ENCODE data around the gene LAMA5.

The LAMA5 gene

GRCh38 chr20:62320581-62321354 is 46.3 kb downstream of the LAMA5 start:
- peaks cover 9% of the 10 kb centered on the region for H3K36me3 ChIP-seq (ENCODE audit: control insufficient read depth, insufficient read depth, low read length)
- WGBS (ENCODE audit: extremely low coverage, insufficient coverage, low lambda C conversion rate) = no CpG with 5 or more reads among the region's 22 CpGs

DNA sequence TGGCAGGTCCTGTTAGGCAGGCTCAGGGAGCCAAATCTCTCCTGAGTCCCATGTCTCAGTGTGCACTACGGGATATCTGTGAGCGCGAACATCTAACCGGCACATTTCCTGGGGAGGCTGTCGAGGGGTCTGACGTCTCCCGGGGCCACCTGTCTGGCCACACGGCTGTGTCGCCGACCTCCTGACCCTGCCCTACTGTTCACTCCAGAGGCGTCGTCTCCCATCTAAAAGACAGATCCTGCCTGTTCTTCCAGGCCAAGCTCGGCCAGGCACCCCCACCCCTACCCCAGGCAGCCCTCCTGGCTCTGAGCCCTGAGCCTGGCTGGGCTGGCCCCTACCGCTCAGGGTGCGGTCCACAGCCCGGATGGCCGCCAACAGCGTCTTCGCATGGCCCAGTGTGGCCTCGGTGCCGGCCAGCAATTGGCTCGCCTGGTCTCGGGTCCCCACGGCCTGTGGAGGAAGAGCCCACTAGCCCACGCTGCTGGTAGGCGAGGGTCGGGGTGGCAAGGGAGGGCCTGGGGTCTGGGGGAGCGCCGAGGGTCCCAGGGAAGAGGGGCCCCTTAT is 47.7 kb downstream of the LAMA5 start:
- Histone ChIP-seq H3K27ac (ENCODE audit: low read depth, low read length) (no peak overlapping the region), H3K36me3 (ENCODE audit: control insufficient read depth, insufficient read depth, low read length) (peaks cover 8% of the 10 kb centered on the region)
- no CpG with 5 or more reads among the region's 29 CpGs for WGBS (ENCODE audit: extremely low coverage, insufficient coverage, low lambda C conversion rate)

More at GRCh38 chr20:62320581-62321354, 46.3 kb downstream of the LAMA5 start:
- no peak overlapping the region for H3K23ac ChIP-seq (ENCODE audit: low read length)
- H3K27me3 ChIP-seq (ENCODE audit: insufficient read depth, low read length, poor library complexity) = no peaks in the 10 kb centered on the region
- H3K4ac ChIP-seq (ENCODE audit: low read depth, low read length) = no peak overlapping the region
- no peak overlapping the region for H3K27ac ChIP-seq (ENCODE audit: low read depth, low read length)
- H3K79me1 ChIP-seq (ENCODE audit: low read length) = no peaks in the 10 kb centered on the region
- H3K79me2 ChIP-seq (ENCODE audit: control insufficient read depth, insufficient read depth, low read length) = no peaks in the 10 kb centered on the region
- H4K5ac ChIP-seq (ENCODE audit: low read length) = no peak overlapping the region
- no peak overlapping the region for H2BK5ac ChIP-seq (ENCODE audit: low read length)
- no peak overlapping the region for H3K4me3 ChIP-seq (ENCODE audit: low read length)
- no peak overlapping the region for H2BK120ac ChIP-seq (ENCODE audit: low read depth, low read length)
- no peaks in the 10 kb centered on the region for H3K4me1 ChIP-seq (ENCODE audit: control insufficient read depth, low read depth, low read length)
- H4K8ac ChIP-seq (ENCODE audit: low read depth, low read length) = no peak overlapping the region
- H2BK15ac ChIP-seq (replicated peaks; ENCODE audit: low read depth) = no peak overlapping the region
- no peak overlapping the region for H2AK5ac ChIP-seq (ENCODE audit: low read length)
- no peak overlapping the region for H3K9ac ChIP-seq (ENCODE audit: low read length)
- no peak overlapping the region for H3K18ac ChIP-seq (ENCODE audit: low read length)
- H3K56ac ChIP-seq (ENCODE audit: low read length) = no peak overlapping the region
- peak; percentile 64 for DNase-seq
- H3K4me2 ChIP-seq (ENCODE audit: low read length) = no peak overlapping the region

DNA sequence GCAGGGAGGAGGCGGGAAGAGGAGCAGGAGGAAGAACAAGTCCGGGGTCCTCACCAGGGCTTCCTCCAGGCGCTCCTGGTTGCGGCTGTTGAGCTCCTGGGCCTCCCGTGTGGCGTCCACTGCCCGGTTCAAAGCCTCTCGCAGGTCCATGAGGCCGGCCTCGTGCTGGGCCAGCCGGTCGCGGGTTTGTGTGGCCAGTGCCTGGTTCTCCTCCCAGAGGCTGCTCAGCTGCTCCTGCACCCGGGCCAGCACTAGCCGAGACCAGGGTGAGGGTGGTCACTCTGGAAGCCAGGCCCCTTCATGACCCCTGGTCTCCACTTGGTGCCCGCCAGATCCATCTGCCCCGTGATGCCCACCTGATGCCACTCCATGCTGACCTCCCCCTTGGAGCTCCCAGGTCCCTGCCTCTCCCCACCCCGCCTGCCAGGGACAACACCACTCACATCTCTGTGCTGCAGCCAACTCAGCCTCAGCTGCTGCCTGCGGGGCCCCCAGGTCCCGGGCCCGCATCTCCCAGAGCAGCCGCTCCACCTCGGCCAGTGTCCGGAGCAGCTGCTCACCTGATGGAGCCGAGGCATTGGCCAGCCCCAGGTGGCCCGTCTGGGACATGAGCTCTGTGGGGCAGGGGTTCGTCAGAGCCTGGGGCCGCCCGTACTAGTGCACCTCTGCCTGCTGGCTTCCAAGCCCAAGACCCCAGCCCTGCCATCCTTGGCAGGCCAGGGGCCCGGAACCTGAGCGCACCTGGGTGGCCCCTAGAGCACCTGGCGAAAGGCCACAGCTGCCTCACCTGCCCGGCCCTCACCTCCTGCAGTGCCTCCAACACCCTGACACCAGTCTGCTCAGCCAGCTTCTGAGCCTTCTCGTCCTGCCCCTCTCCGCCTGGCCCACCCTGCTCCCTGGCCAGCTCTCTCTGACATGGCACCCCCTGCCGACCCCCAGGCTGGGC is 48.4 kb downstream of the LAMA5 start:
- no peak for DNase-seq
- no CpG with 5 or more reads among the region's 36 CpGs for WGBS (ENCODE audit: extremely low coverage, insufficient coverage, low lambda C conversion rate)
- H3K4me1 ChIP-seq (ENCODE audit: control insufficient read depth, low read depth, low read length) = no peaks in the 10 kb centered on the region
- H3K18ac ChIP-seq (ENCODE audit: low read length) = no peak overlapping the region
- peaks cover 8% of the 10 kb centered on the region for H3K36me3 ChIP-seq (ENCODE audit: control insufficient read depth, insufficient read depth, low read length)
- no peaks in the 10 kb centered on the region for H3K79me2 ChIP-seq (ENCODE audit: control insufficient read depth, insufficient read depth, low read length)
- H2AK5ac ChIP-seq (ENCODE audit: low read length) = no peak overlapping the region
- no peak overlapping the region for H2BK15ac ChIP-seq (replicated peaks; ENCODE audit: low read depth)
- no peak overlapping the region for H3K9ac ChIP-seq (ENCODE audit: low read length)
- no peak overlapping the region for H4K5ac ChIP-seq (ENCODE audit: low read length)
- no peak overlapping the region for H4K8ac ChIP-seq (ENCODE audit: low read depth, low read length)
- no peak overlapping the region for H3K4me2 ChIP-seq (ENCODE audit: low read length)
- H3K56ac ChIP-seq (ENCODE audit: low read length) = no peak overlapping the region
- no peak overlapping the region for H3K27ac ChIP-seq (ENCODE audit: low read depth, low read length)
- H3K4ac ChIP-seq (ENCODE audit: low read depth, low read length) = no peak overlapping the region
- no peaks in the 10 kb centered on the region for H3K27me3 ChIP-seq (ENCODE audit: insufficient read depth, low read length, poor library complexity)
- H2BK5ac ChIP-seq (ENCODE audit: low read length) = no peak overlapping the region
- no peak overlapping the region for H3K23ac ChIP-seq (ENCODE audit: low read length)
- H3K4me3 ChIP-seq (ENCODE audit: low read length) = no peak overlapping the region
- no peaks in the 10 kb centered on the region for H3K79me1 ChIP-seq (ENCODE audit: low read length)
- H2BK120ac ChIP-seq (ENCODE audit: low read depth, low read length) = no peak overlapping the region

More for the DNA sequence above, 47.7 kb downstream of the LAMA5 start:
- Histone ChIP-seq H2AK5ac (ENCODE audit: low read length) (no peak overlapping the region), H3K23ac (ENCODE audit: low read length) (no peak overlapping the region), H2BK15ac (replicated peaks; ENCODE audit: low read depth) (no peak overlapping the region), H3K56ac (ENCODE audit: low read length) (no peak overlapping the region), H4K8ac (ENCODE audit: low read depth, low read length) (no peak overlapping the region), H2BK120ac (ENCODE audit: low read depth, low read length) (no peak overlapping the region), H3K4me3 (ENCODE audit: low read length) (no peak overlapping the region), H3K4ac (ENCODE audit: low read depth, low read length) (no peak overlapping the region), H4K5ac (ENCODE audit: low read length) (no peak overlapping the region), H3K18ac (ENCODE audit: low read length) (no peak overlapping the region), H3K9ac (ENCODE audit: low read length) (no peak overlapping the region), H3K4me2 (ENCODE audit: low read length) (no peak overlapping the region), H3K27me3 (ENCODE audit: insufficient read depth, low read length, poor library complexity) (no peaks in the 10 kb centered on the region), H3K79me1 (ENCODE audit: low read length) (no peaks in the 10 kb centered on the region), H3K79me2 (ENCODE audit: control insufficient read depth, insufficient read depth, low read length) (no peaks in the 10 kb centered on the region), H2BK5ac (ENCODE audit: low read length) (no peak overlapping the region), H3K4me1 (ENCODE audit: control insufficient read depth, low read depth, low read length) (no peaks in the 10 kb centered on the region)
- no peak for DNase-seq

DNA sequence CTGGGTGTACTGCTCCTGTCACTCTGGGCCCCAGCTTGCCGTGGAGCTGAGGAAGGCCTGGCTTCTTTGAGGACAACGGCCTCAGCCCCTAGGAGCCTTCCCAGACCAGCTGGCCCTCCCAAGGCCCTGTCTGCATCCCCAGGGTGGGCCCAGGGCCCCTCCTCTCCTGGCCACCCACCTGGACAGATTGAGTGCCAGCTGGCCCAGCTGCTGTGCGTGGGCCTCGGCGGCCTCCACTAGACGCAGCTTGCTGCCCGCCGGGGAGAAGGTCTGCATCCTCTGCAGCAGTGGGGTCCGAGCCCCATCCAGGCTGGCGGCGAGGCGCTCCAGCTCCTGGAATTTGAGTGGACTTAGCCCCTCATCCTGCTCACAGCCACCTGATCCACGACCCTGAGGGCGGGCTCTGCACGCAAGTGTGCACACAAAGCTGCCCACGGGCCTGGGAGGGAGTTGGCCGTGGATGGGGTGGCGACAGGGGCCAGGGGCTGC is 49.9 kb downstream of the LAMA5 start:
- Histone ChIP-seq H3K56ac (ENCODE audit: low read length) (no peak overlapping the region), H3K79me2 (ENCODE audit: control insufficient read depth, insufficient read depth, low read length) (no peaks in the 10 kb centered on the region), H2BK120ac (ENCODE audit: low read depth, low read length) (no peak overlapping the region), H2BK15ac (replicated peaks; ENCODE audit: low read depth) (no peak overlapping the region), H2BK5ac (ENCODE audit: low read length) (no peak overlapping the region), H3K4me3 (ENCODE audit: low read length) (no peak overlapping the region), H3K4me1 (ENCODE audit: control insufficient read depth, low read depth, low read length) (no peaks in the 10 kb centered on the region), H4K8ac (ENCODE audit: low read depth, low read length) (no peak overlapping the region), H3K9ac (ENCODE audit: low read length) (no peak overlapping the region), H3K23ac (ENCODE audit: low read length) (no peak overlapping the region), H3K27ac (ENCODE audit: low read depth, low read length) (no peak overlapping the region), H3K4me2 (ENCODE audit: low read length) (no peak overlapping the region), H3K79me1 (ENCODE audit: low read length) (no peaks in the 10 kb centered on the region), H4K5ac (ENCODE audit: low read length) (no peak overlapping the region), H3K18ac (ENCODE audit: low read length) (no peak overlapping the region), H3K36me3 (ENCODE audit: control insufficient read depth, insufficient read depth, low read length) (peaks cover 12% of the 10 kb centered on the region), H3K27me3 (ENCODE audit: insufficient read depth, low read length, poor library complexity) (no peaks in the 10 kb centered on the region), H2AK5ac (ENCODE audit: low read length) (no peak overlapping the region), H3K4ac (ENCODE audit: low read depth, low read length) (no peak overlapping the region)
- DNase-seq = no peak
- WGBS (ENCODE audit: extremely low coverage, insufficient coverage, low lambda C conversion rate) = no CpG with 5 or more reads among the region's 18 CpGs

DNA sequence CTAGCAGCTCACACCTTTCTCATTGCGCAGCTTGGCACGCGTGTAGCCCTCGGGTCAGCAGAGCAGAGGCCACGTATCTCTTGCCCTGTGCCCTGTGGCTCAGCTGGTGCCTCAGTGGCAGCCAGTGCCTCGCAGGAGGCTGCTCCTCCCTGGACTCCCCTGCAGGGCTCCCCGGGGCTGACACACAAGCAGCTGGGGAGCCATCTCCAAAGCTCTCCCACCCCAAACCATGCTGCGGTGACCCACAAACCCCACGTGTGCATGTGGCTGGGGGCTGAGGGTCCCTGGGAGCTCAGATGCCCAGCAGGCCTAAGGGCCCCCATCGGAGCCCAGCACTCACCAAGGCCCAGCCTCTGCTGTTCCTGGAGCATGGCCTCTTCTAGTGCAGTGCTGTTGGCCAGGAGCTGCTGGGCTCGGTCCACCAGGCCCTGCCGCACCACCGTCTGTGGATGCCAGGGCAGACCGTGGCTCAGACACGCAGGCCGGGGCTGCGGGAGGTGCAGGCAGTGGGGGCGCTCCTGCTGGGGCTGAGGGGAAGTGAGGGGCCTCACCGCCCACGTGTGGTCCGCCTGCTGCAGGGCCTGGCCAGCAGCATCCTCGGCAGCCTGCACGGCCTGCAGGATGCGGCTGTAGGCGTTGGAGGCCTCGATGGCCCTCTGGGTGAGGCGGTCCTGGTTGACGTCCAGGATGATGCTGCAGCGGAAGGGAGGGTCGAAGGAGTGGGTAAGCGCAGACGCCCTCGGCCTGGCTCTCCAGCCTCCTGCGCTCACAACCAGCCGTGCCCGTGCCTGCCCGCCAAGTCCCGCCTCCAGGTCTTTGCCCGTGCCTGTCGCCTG is 50.6 kb downstream of the LAMA5 start:
- no peak overlapping the region for H4K5ac ChIP-seq (ENCODE audit: low read length)
- no peak overlapping the region for H2BK120ac ChIP-seq (ENCODE audit: low read depth, low read length)
- no peaks in the 10 kb centered on the region for H3K27me3 ChIP-seq (ENCODE audit: insufficient read depth, low read length, poor library complexity)
- H3K79me1 ChIP-seq (ENCODE audit: low read length) = no peaks in the 10 kb centered on the region
- no peaks in the 10 kb centered on the region for H3K79me2 ChIP-seq (ENCODE audit: control insufficient read depth, insufficient read depth, low read length)
- no peak overlapping the region for H3K4me3 ChIP-seq (ENCODE audit: low read length)
- no peak overlapping the region for H2AK5ac ChIP-seq (ENCODE audit: low read length)
- no peak overlapping the region for H3K18ac ChIP-seq (ENCODE audit: low read length)
- H3K4me1 ChIP-seq (ENCODE audit: control insufficient read depth, low read depth, low read length) = no peaks in the 10 kb centered on the region
- DNase-seq = no peak
- no peak overlapping the region for H3K27ac ChIP-seq (ENCODE audit: low read depth, low read length)
- H4K8ac ChIP-seq (ENCODE audit: low read depth, low read length) = no peak overlapping the region
- H3K4ac ChIP-seq (ENCODE audit: low read depth, low read length) = no peak overlapping the region
- peaks cover 12% of the 10 kb centered on the region for H3K36me3 ChIP-seq (ENCODE audit: control insufficient read depth, insufficient read depth, low read length)
- no peak overlapping the region for H2BK5ac ChIP-seq (ENCODE audit: low read length)
- no peak overlapping the region for H3K56ac ChIP-seq (ENCODE audit: low read length)
- no CpG with 5 or more reads among the region's 40 CpGs for WGBS (ENCODE audit: extremely low coverage, insufficient coverage, low lambda C conversion rate)
- H3K23ac ChIP-seq (ENCODE audit: low read length) = no peak overlapping the region
- no peak overlapping the region for H2BK15ac ChIP-seq (replicated peaks; ENCODE audit: low read depth)
- H3K4me2 ChIP-seq (ENCODE audit: low read length) = no peak overlapping the region
- no peak overlapping the region for H3K9ac ChIP-seq (ENCODE audit: low read length)
